ENCODE data around the gene ETAA1.

The ETAA1 gene

GRCh38 chr2:67438337-67438736 is 41.2 kb downstream of the ETAA1 start:
- DNase-seq: no peak

- no peak for DNase-seq
These were observed 48.6 kb downstream of the ETAA1 start for GRCh38 chr2:67445652-67446268.

GRCh38 chr2:67446491-67446911 is 49.4 kb downstream of the ETAA1 start:
- no peak for DNase-seq

- no peak for DNase-seq
These were observed 51.5 kb downstream of the ETAA1 start for GRCh38 chr2:67448648-67449047.

GRCh38 chr2:67451086-67451832 is 54.1 kb downstream of the ETAA1 start:
- DNase-seq: no peak

GRCh38 chr2:67453310-67453709 is 56.2 kb downstream of the ETAA1 start:
- DNase-seq: no peak

- DNase-seq: no peak
These were observed 58.3 kb downstream of the ETAA1 start for GRCh38 chr2:67455219-67456142.

GRCh38 chr2:67456428-67456827 is 59.3 kb downstream of the ETAA1 start:
- no peak for DNase-seq

- no peak for DNase-seq
These were observed 60.6 kb downstream of the ETAA1 start for GRCh38 chr2:67457699-67458098.

GRCh38 chr2:67459761-67460160 is 62.6 kb downstream of the ETAA1 start:
- no peak for DNase-seq

Data from stimulated activated CD8-positive, alpha-beta memory T cell treated with anti-CD3 and anti-CD28 coated beads, Interleukin-4, amount 100 ng/mL, for 48 hours (primary cell).